SK-N-SH (cell line): ENCODE measurements around the gene HMGN2. TPM values are rescaled to one million over a fixed set of nuclear protein-coding genes. Genes with fewer than 3 reads are reported as not detected.

Experiments used
- CTCF ChIA-PET: fragments of 300-600, 350-600 bp; formaldehyde crosslinking; extraction: SDS; loops from one replicate; lab custom pipeline; 2021; lab: Yijun Ruan, JAX
- POLR2A ChIA-PET: fragments of 350-600 bp; sonication (Branson Sonifier 250); formaldehyde crosslinking; extraction: SDS; loops from one replicate; lab custom pipeline; 2020; ENCODE audit warnings: antibody characterized with exemption, inconsistent platforms; lab: Yijun Ruan, JAX
- DNase-seq: peaks from one replicate; pipeline ENCODE4 v3.0.0; 2012
- H2AFZ ChIP-seq: fragments of 200-600 bp; sonication (generic); 2 replicates; pipeline ENCODE4 v1.8.1; 2016; ENCODE audit warnings: antibody characterized with exemption, mild to moderate bottlenecking, low read depth
- H3F3A ChIP-seq: fragments of 200-600 bp; sonication (generic); replicated peaks from 2 replicates; pipeline ENCODE3; 2016; ENCODE audit warnings: antibody characterized with exemption, mild to moderate bottlenecking; ENCODE audit not compliant: insufficient read depth
- H3K27ac ChIP-seq, 2 experiments: fragments of 200-500 bp in 1 of 2; fragments of 200-600 bp in 1 of 2; sonication (Bioruptor generic) in 1 of 2; sonication (generic), shearing (Covaris generic) in 1 of 2; 2 replicates each; pipeline versions ENCODE4 v1.5.1 to v1.6.1; 2014 to 2016; ENCODE audit warnings: low read depth in 2 of 2, inconsistent platforms in 1 of 2, low read length in 1 of 2, mild to moderate bottlenecking in 1 of 2, mixed read lengths in 1 of 2
- H3K27me3 ChIP-seq: fragments of 200-600 bp; sonication (generic), shearing (Covaris generic); 2 replicates; pipeline ENCODE4 v1.6.1; 2016; ENCODE audit warnings: mixed run types; ENCODE audit not compliant: insufficient read depth
- H3K36me3 ChIP-seq, 2 experiments: fragments of 200-500 bp in 1 of 2; fragments of 200-600 bp in 1 of 2; sonication (Bioruptor generic) in 1 of 2; sonication (generic) in 1 of 2; replicated peaks in 1 of 2; 2 replicates each; pipeline versions ENCODE3 to v1.5.1; 2014 to 2016; ENCODE audit warnings: low read length in 1 of 2, mild to moderate bottlenecking in 1 of 2; ENCODE audit not compliant: insufficient read depth in 2 of 2, control insufficient read depth in 1 of 2
- H3K4me1 ChIP-seq, 2 experiments: fragments of 200-500 bp in 1 of 2; fragments of 200-600 bp in 1 of 2; sonication (Bioruptor generic) in 1 of 2; sonication (generic), shearing (Covaris generic) in 1 of 2; 2 replicates each; pipeline versions ENCODE4 v1.5.1 to v1.6.1; 2014 to 2016; ENCODE audit warnings: low read depth in 1 of 2, low read length in 1 of 2, mixed run types in 1 of 2; ENCODE audit not compliant: insufficient read depth in 2 of 2, control insufficient read depth in 1 of 2
- H3K4me2 ChIP-seq: fragments of 200-600 bp; sonication (generic), shearing (Covaris generic); 2 replicates; pipeline ENCODE4 v1.6.1; 2017; ENCODE audit warnings: mixed run types
- H3K4me3 ChIP-seq, 2 experiments: fragments of 200-500 bp in 1 of 2; fragments of 200-600 bp in 1 of 2; sonication (Bioruptor generic) in 1 of 2; sonication (generic), shearing (Covaris generic) in 1 of 2; 2 replicates each; pipeline versions ENCODE4 v1.5.1 to v1.8.1; 2014 to 2016; ENCODE audit warnings: low read depth in 2 of 2, inconsistent platforms in 1 of 2, low read length in 1 of 2, mild to moderate bottlenecking in 1 of 2, mixed read lengths in 1 of 2, moderate library complexity in 1 of 2
- H3K79me2 ChIP-seq: fragments of 200-600 bp; sonication (generic); 2 replicates; pipeline ENCODE4 v1.8.1; 2017; ENCODE audit warnings: mild to moderate bottlenecking; ENCODE audit not compliant: insufficient read depth
- H3K9ac ChIP-seq: fragments of 200-600 bp; sonication (generic); 2 replicates; pipeline ENCODE4 v1.6.1; 2017; ENCODE audit warnings: mixed run types
- H3K9me2 ChIP-seq: fragments of 200-600 bp; sonication (generic); 2 replicates; pipeline ENCODE4 v1.6.1; 2017; ENCODE audit warnings: mixed run types
- H3K9me3 ChIP-seq: fragments of 200-600 bp; sonication (generic); 2 replicates; pipeline ENCODE4 v1.6.1; 2017; ENCODE audit warnings: mixed run types, mild to moderate bottlenecking, moderate library complexity
- H4K20me1 ChIP-seq: fragments of 200-600 bp; sonication (generic); 2 replicates; pipeline ENCODE4 v1.6.1; 2017; ENCODE audit warnings: mild to moderate bottlenecking, mixed run types; ENCODE audit not compliant: insufficient read depth
- CHD2 ChIP-seq: fragments of 150-350 bp; IDR thresholded peaks from 2 replicates; pipeline ENCODE4 v1.6.1; 2018; ENCODE audit warnings: low read length; ENCODE audit not compliant: partially characterized antibody
- CTCF ChIP-seq: fragments of 200-600 bp; sonication (generic); IDR thresholded peaks from 2 replicates; pipeline ENCODE4 v1.6.1; 2017; ENCODE audit warnings: antibody characterized with exemption, mild to moderate bottlenecking, moderate library complexity
- EP300 ChIP-seq, 2 experiments: IDR thresholded peaks; 2 replicates each; pipeline versions ENCODE4 v1.4.0 to v1.6.1; 2012; ENCODE audit warnings: borderline replicate concordance in 1 of 2, low read depth in 1 of 2, low read length in 1 of 2
- FOSL2 ChIP-seq: IDR thresholded peaks from 2 replicates; pipeline ENCODE4 v1.4.0; 2012; ENCODE audit warnings: low read depth, mild to moderate bottlenecking, moderate library complexity, borderline replicate concordance
- FOXJ3 ChIP-seq: sonication (generic); formaldehyde crosslinking; IDR thresholded peaks from 2 replicates; pipeline ENCODE4 v1.5.1; 2020; ENCODE audit warnings: mild to moderate bottlenecking, missing genetic modification reagents
- MXI1 ChIP-seq: IDR thresholded peaks from 2 replicates; pipeline ENCODE4 v1.6.1; 2012; ENCODE audit warnings: mild to moderate bottlenecking, low read depth, low read length, improper control_type of control experiment
- NFIC ChIP-seq: IDR thresholded peaks from 2 replicates; pipeline ENCODE4 v1.4.0; 2012; ENCODE audit warnings: borderline replicate concordance
- PBX3 ChIP-seq: IDR thresholded peaks from 2 replicates; pipeline ENCODE4; 2012
- POLR2AphosphoS5 ChIP-seq: IDR thresholded peaks from 2 replicates; pipeline ENCODE4 v1.6.1; 2012; ENCODE audit warnings: low read depth, low read length
- RAD21 ChIP-seq: IDR thresholded peaks from 2 replicates; pipeline ENCODE4 v1.6.1; 2012; ENCODE audit warnings: mild to moderate bottlenecking, low read length
- REST ChIP-seq: IDR thresholded peaks from 2 replicates; pipeline ENCODE4 v1.6.1; 2012; ENCODE audit warnings: mild to moderate bottlenecking, low read depth, low read length, moderate library complexity
- RFX5 ChIP-seq: IDR thresholded peaks from 2 replicates; pipeline ENCODE4 v1.6.1; 2012; ENCODE audit warnings: mild to moderate bottlenecking, improper control_type of control experiment, low read length
- RXRA ChIP-seq: IDR thresholded peaks from 2 replicates; pipeline ENCODE4 v1.4.0; 2012; ENCODE audit warnings: low read depth, mild to moderate bottlenecking, borderline replicate concordance
- TAF1 ChIP-seq: IDR thresholded peaks from 2 replicates; pipeline ENCODE4 v1.6.1; 2012; ENCODE audit warnings: low read depth, mild to moderate bottlenecking, low read length, moderate library complexity, borderline replicate concordance
- TCF12 ChIP-seq: IDR thresholded peaks from 2 replicates; pipeline ENCODE4 v1.4.0; 2012
- USF2 ChIP-seq: fragments of 150-350 bp; IDR thresholded peaks from 2 replicates; pipeline ENCODE4 v1.6.1; 2017; ENCODE audit warnings: antibody characterized with exemption, low read length, low read depth, borderline replicate concordance
- YY1 ChIP-seq: IDR thresholded peaks from 2 replicates; pipeline ENCODE4 v1.4.0; 2012; ENCODE audit warnings: low read depth, mild to moderate bottlenecking
- WGBS: methylation state at CpG from one replicate; pipeline ENCODE4 v1.1.6; 2017; ENCODE audit warnings: low lambda C conversion rate; 5-methylcytosine and 5-hydroxymethylcytosine counted together
- polyA plus RNA-seq, 3 experiments: library from polyadenylated mRNA; depleted of rRNA; stranded (reverse); fragments of >200 nt; gene quantifications; 2 replicates each; pipeline ENCODE4 v1.2.3, GENCODE V29; 2012

Gene HMGN2
- polyA plus RNA-seq, 1 of the 3 experiments (the other 2 are of a cell fraction) = 644 TPM

- Histone ChIP-seq H3K9ac (no peak overlapping the region), H3K4me3 (no peak overlapping the region), H3K36me3 (peaks cover 0 to 14% of the 10 kb centered on the region in 2 experiments), H4K20me1 (no peaks in the 10 kb centered on the region), H3K4me1 (peaks cover 7 to 8% of the 10 kb centered on the region in 2 experiments; a peak in 2 of 4 replicates), H3F3A (no peaks in the 10 kb centered on the region), H3K79me2 (peaks cover 22% of the 10 kb centered on the region), H3K9me3 (no peaks in the 10 kb centered on the region), H3K27me3 (no peaks in the 10 kb centered on the region), H3K4me2 (no peak overlapping the region), H3K27ac (no peak overlapping the region), H3K9me2 (no peaks in the 10 kb centered on the region), H2AFZ (no peak overlapping the region)
- TF ChIP-seq FOXJ3 (CRISPR knock-in tag) (no peak), CTCF (no peak), USF2 (no peak), NFIC (no peak), YY1 (no peak), RXRA (no peak), MXI1 (no peak), PBX3 (no peak), REST (no peak), CHD2 (no peak), RFX5 (no peak), TCF12 (no peak), POLR2AphosphoS5 (no peak), EP300 (IDR thresholded peaks at IDR 0.05; ENCODE audit: borderline replicate concordance in 1 of 2, low read depth in 1 of 2, low read length in 1 of 2) (no peak), FOSL2 (no peak), RAD21 (no peak), TAF1 (no peak)
- POLR2A ChIA-PET = no interaction called here
- 89% methylated on average over 2 of the region's 2 CpGs for WGBS
- CTCF ChIA-PET = interaction anchor here (0.7 to 4.7 kb wide), 3 partner anchors 13 to 68 kb away, joined by 3 to 51 read pairs (median 3); no protein-coding TSS in a partner anchor
- no peak for DNase-seq
Measured at GRCh38 chr1:26429721-26430120, 42.5 kb upstream of the HMGN2 start.
